Peyer's patch (tissue), 4 donors: Measurements from ENCODE around the gene TMEM131.
"Not testable (repeated sequence)": the region's sequence is repeated elsewhere in the genome, so short reads cannot be mapped to it uniquely, and the experiment has no call there.

Source experiments
- POLR2A ChIP-seq, 2 donors: fragments of 450-650 bp; IDR thresholded peaks; one replicate each; pipeline ENCODE4 v1.5.1; 2017; ENCODE audit warnings: antibody characterized with exemption in 2 of 2, mild to moderate bottlenecking in 2 of 2, moderate library complexity in 2 of 2
- TF ChIP-seq, protein P1 (sequence below), 6 experiments: fragments of 450-650 bp in 4 of 6; fragments of 200-600 bp in 2 of 6; sonication (generic) in 1 of 6; IDR thresholded peaks; one replicate each; pipeline ENCODE4 v1.5.1; 2017 to 2019; ENCODE audit warnings: antibody characterized with exemption in 6 of 6, mild to moderate bottlenecking in 3 of 6, moderate library complexity in 1 of 6

DNA sequence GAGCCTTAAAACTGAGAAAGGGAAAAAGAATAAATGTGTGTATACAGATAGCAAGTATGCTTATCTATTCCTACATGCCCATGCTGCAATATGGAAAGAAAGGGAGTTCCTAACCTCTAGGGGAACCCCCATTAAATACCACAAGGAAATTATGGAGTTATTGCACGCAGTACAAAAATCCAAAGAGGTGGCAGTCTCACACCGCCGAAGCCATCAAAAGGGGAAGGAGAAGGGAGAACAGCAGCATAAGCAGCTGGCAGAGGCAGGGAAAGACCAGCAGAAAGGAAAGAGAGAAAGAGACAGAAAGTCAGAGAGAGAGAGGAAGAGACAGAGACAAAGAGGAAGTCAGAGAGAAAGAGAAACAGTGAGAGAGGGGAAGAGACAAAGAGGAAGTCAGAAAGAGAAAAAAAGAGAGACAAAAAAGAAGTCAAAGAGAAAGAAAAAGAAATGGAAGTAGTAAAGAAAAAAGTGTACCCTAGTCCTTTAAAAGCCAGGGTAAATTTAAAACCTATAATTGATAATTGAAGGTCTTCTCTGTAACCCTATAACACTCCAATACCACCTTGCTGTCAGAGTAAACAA, 169.4 kb downstream of the TMEM131 start:
- TF ChIP-seq, protein P1, sequence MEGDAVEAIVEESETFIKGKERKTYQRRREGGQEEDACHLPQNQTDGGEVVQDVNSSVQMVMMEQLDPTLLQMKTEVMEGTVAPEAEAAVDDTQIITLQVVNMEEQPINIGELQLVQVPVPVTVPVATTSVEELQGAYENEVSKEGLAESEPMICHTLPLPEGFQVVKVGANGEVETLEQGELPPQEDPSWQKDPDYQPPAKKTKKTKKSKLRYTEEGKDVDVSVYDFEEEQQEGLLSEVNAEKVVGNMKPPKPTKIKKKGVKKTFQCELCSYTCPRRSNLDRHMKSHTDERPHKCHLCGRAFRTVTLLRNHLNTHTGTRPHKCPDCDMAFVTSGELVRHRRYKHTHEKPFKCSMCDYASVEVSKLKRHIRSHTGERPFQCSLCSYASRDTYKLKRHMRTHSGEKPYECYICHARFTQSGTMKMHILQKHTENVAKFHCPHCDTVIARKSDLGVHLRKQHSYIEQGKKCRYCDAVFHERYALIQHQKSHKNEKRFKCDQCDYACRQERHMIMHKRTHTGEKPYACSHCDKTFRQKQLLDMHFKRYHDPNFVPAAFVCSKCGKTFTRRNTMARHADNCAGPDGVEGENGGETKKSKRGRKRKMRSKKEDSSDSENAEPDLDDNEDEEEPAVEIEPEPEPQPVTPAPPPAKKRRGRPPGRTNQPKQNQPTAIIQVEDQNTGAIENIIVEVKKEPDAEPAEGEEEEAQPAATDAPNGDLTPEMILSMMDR (IDR thresholded peaks at IDR 0.05): not testable (repeated sequence)
- TF ChIP-seq POLR2A (IDR thresholded peaks at IDR 0.05): not testable (repeated sequence)
